Right atrium auricular region (tissue), 2 donors: ENCODE measurements around the gene KRT73. TPM values are rescaled to one million over a fixed set of nuclear protein-coding genes. Genes with fewer than 3 reads are reported as not detected.
"Not testable (repeated sequence)": the region's sequence is repeated elsewhere in the genome, so short reads cannot be mapped to it uniquely, and the experiment has no call there.

Experiments
- DNase-seq: peaks from one replicate; pipeline ENCODE4 v3.0.0-alpha.2; 2019; ENCODE audit warnings: low spot score
- H3K27ac ChIP-seq, 2 donors: fragments of 200-600 bp; sonication (generic); 1 replicate in 1 of 2; 2 replicates in 1 of 2; pipeline ENCODE4 v1.5.1; 2016 to 2019
- H3K27me3 ChIP-seq, 2 donors: fragments of 200-600 bp; sonication (generic); one replicate each; pipeline versions ENCODE4 v1.5.1 to v1.6.0; 2017 to 2019
- H3K36me3 ChIP-seq: fragments of 200-600 bp; sonication (generic); one replicate; pipeline ENCODE4 v1.5.1; 2016
- H3K4me1 ChIP-seq, 2 donors: fragments of 200-600 bp; sonication (generic); one replicate each; pipeline versions ENCODE4 v1.5.1 to v1.6.0; 2017 to 2019
- H3K4me3 ChIP-seq, 2 donors: fragments of 200-600 bp; sonication (generic); 1 replicate in 1 of 2; 2 replicates in 1 of 2; pipeline ENCODE4 v1.5.1; 2017 to 2019; ENCODE audit warnings: mild to moderate bottlenecking in 1 of 2, moderate library complexity in 1 of 2
- H3K9me3 ChIP-seq, 2 donors: fragments of 200-600 bp; sonication (generic); one replicate each; pipeline ENCODE4 v1.5.1; 2019
- CTCF ChIP-seq, 2 donors: fragments of 200-600 bp; sonication (generic); IDR thresholded peaks; one replicate each; pipeline ENCODE4 v1.5.1; 2019; ENCODE audit warnings: antibody characterized with exemption in 2 of 2
- total RNA-seq, 2 donors: library from RNA; depleted of rRNA; stranded (reverse); fragments of >200 nt; gene quantifications; one replicate each; pipeline ENCODE4 v1.1.0, GENCODE V29; 2016

The KRT73 gene
- total RNA-seq, 2 donors from 2014 or later = not detected

DNA sequence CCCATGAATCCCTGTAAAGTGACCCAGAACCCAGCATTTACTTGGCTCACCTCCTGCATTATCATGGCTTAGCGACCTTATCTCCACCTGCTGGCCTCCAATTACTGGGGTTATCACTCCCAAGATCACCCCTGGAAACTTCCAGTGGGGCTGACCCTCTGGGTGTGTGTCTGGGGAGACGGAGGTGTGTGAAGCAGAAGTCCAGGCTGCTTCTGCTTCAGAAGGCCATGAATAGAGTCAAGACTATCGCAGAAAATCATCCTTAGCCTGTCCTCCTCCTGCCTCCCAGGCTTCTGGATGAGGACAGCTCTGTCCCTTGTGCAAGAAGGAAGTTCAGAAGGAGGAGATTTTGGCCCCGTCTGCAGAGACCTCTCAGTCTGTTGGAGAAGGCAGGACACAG is 16.7 kb downstream of the KRT73 start:
- DNase-seq = peak; percentile 34
- TF ChIP-seq CTCF (IDR thresholded peaks at IDR 0.05) = no peak
- Histone ChIP-seq H3K27ac (no peak overlapping the region), H3K9me3 (no peaks in the 10 kb centered on the region), H3K4me3 (no peak overlapping the region), H3K27me3 (peaks cover 0 to 2% of the 10 kb centered on the region in 2 donors), H3K4me1 (peaks cover 0 to 4% of the 10 kb centered on the region in 2 donors), H3K36me3 (no peaks in the 10 kb centered on the region)

DNA sequence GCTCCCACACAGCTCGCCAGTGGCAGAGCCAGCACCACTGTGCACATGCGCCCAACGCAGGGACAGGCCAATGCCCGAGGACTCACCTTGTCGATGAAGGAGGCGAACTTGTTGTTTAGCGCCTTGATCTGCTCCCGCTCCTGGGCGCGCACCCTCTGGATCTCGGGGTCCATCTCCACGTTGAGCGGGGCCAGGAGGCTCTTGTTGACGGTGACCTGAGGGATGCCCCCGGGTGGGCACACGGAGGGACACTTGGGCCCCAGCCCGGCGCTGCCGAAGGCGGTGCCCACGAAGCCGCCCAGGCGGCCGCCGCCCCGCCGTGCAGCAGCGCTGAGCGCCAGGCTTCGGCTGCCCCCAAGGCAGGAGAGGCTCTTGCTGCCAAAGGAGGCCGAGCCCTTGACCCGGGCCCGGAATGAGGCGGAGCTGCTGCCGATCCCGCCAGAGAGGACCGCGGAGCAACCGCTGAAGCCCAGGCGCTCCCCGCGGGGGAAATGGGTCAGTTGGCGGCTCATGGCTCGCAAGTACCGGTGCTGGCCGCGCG is 17.3 kb downstream of the KRT73 start, which contains the start of gene KRT72:
TSS of gene KRT72 (minus strand) at position 523 of the 541 bp plus-strand sequence. CDS start at position 512, 11 bp downstream.
- no peaks in the 10 kb centered on the region for H3K36me3 ChIP-seq
- TF ChIP-seq CTCF (IDR thresholded peaks at IDR 0.05) = no peak
- peaks cover 0 to 2% of the 10 kb centered on the region in 2 donors for H3K27me3 ChIP-seq
- peaks cover 0 to 4% of the 10 kb centered on the region in 2 donors for H3K4me1 ChIP-seq
- H3K27ac ChIP-seq = no peak within 1 kb of the TSS
- H3K4me3 ChIP-seq = no peak within 1 kb of the TSS
- DNase-seq = peak; percentile 48
- H3K9me3 ChIP-seq = no peaks in the 10 kb centered on the region

GRCh38 chr12:52600475-52600874 is 17.9 kb downstream of the KRT73 start:
- no peak for DNase-seq
- Histone ChIP-seq H3K27ac (no peak overlapping the region), H3K27me3 (peaks cover 0 to 2% of the 10 kb centered on the region in 2 donors), H3K4me1 (peaks cover 0 to 4% of the 10 kb centered on the region in 2 donors), H3K36me3 (no peaks in the 10 kb centered on the region), H3K4me3 (no peak overlapping the region), H3K9me3 (no peaks in the 10 kb centered on the region)
- TF ChIP-seq CTCF (IDR thresholded peaks at IDR 0.05) = no peak

- no peaks in the 10 kb centered on the region for H3K9me3 ChIP-seq
- peaks cover 0 to 2% of the 10 kb centered on the region in 2 donors for H3K27me3 ChIP-seq
- TF ChIP-seq CTCF (IDR thresholded peaks at IDR 0.05) = no peak
- no peaks in the 10 kb centered on the region for H3K36me3 ChIP-seq
- no peak overlapping the region for H3K4me3 ChIP-seq
- no peak overlapping the region for H3K27ac ChIP-seq
- no peak for DNase-seq
- peaks cover 0 to 4% of the 10 kb centered on the region in 2 donors for H3K4me1 ChIP-seq
Measured at GRCh38 chr12:52600071-52600470, 18.3 kb downstream of the KRT73 start.

DNA sequence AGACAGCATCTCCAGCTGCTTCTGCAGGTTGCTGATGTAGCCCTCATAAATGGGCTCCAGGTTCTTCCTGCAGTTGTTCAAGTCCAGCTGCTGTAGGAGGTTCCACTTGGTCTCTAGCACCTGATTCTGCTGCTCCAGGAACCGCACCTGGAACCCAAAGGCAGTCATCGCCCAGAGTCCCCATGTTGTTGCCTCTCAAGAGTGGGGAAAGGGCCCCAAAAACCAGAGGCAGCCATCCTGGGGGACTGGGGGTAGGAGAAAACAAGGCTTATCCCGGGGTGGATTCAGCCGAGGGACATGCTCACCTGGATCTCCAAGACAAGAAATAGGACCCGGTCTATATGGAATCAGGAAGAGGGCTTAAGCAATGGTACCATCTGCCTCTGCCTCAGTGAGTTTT is 19.4 kb downstream of the KRT73 start:
- Histone ChIP-seq H3K4me1 (peaks cover 0 to 4% of the 10 kb centered on the region in 2 donors), H3K9me3 (no peaks in the 10 kb centered on the region), H3K27ac (no peak overlapping the region), H3K36me3 (no peaks in the 10 kb centered on the region), H3K4me3 (no peak overlapping the region), H3K27me3 (peaks cover 0 to 2% of the 10 kb centered on the region in 2 donors)
- TF ChIP-seq CTCF (IDR thresholded peaks at IDR 0.05) = no peak
- no peak for DNase-seq

GRCh38 chr12:52594237-52594636 is 24.1 kb downstream of the KRT73 start:
- not testable (repeated sequence) for H3K4me3 ChIP-seq, H3K4me1 ChIP-seq, DNase-seq, H3K27ac ChIP-seq, H3K27me3 ChIP-seq, H3K9me3 ChIP-seq, H3K36me3 ChIP-seq
